Stimulated activated CD4-positive, alpha-beta T cell treated with anti-CD3 and anti-CD28 coated beads, Interleukin-15, amount 100 ng/mL, for 1 hour (primary cell): ENCODE data around the gene OSTN.
"Not testable (repeated sequence)": the region's sequence is repeated elsewhere in the genome, so short reads cannot be mapped to it uniquely, and the experiment has no call there.

ENCODE experiments used
- DNase-seq, 2 donors: peaks; one replicate each; pipeline ENCODE4 v3.0.0-alpha.2; 2020; ENCODE audit warnings: low read depth in 1 of 2, low spot score in 1 of 2

The OSTN gene

GRCh38 chr3:191263365-191263764, 64.3 kb downstream of the OSTN start:
- DNase-seq = no peak

GRCh38 chr3:191263850-191264249, 64.8 kb downstream of the OSTN start:
- DNase-seq = no peak

- no peak for DNase-seq
These were observed 69.7 kb downstream of the OSTN start for GRCh38 chr3:191268737-191269136.

- no peak for DNase-seq
These were observed 70.4 kb downstream of the OSTN start for GRCh38 chr3:191269289-191270085.

GRCh38 chr3:191275244-191275643, 76.2 kb downstream of the OSTN start:
- not testable (repeated sequence) for DNase-seq

- no peak for DNase-seq
These were observed 76.7 kb downstream of the OSTN start for GRCh38 chr3:191275751-191276150.

- DNase-seq = no peak
These were observed 81.1 kb downstream of the OSTN start for GRCh38 chr3:191280111-191280510.

GRCh38 chr3:191280882-191281281, 81.8 kb downstream of the OSTN start:
- DNase-seq = no peak

GRCh38 chr3:191282251-191283185, 83.5 kb downstream of the OSTN start:
- DNase-seq = no peak

GRCh38 chr3:191283400-191283799, 84.4 kb downstream of the OSTN start:
- no peak for DNase-seq

- no peak for DNase-seq
These were observed 91.4 kb downstream of the OSTN start for GRCh38 chr3:191290311-191291025.

GRCh38 chr3:191292243-191293015, 93.4 kb downstream of the OSTN start:
- no peak for DNase-seq

GRCh38 chr3:191294291-191294690, 95.2 kb downstream of the OSTN start:
- no peak for DNase-seq

GRCh38 chr3:191296041-191296541, 97.0 kb downstream of the OSTN start:
- no peak for DNase-seq

- no peak for DNase-seq
These were observed 99.8 kb downstream of the OSTN start for GRCh38 chr3:191298846-191299245.

- DNase-seq = no peak
These were observed 101.4 kb downstream of the OSTN start for GRCh38 chr3:191300422-191300821.

- no peak for DNase-seq
These were observed 102.0 kb downstream of the OSTN start for GRCh38 chr3:191301017-191301416.

- DNase-seq = no peak
These were observed 102.9 kb downstream of the OSTN start for GRCh38 chr3:191301782-191302411.

GRCh38 chr3:191302451-191302850, 103.4 kb downstream of the OSTN start:
- no peak for DNase-seq

GRCh38 chr3:191303596-191303995, 104.6 kb downstream of the OSTN start:
- no peak for DNase-seq
